Suprapubic skin (tissue), 4 donors: ENCODE results near the gene ADGRE3.

Source experiments
- EP300 ChIP-seq: sonication (generic); formaldehyde crosslinking; IDR thresholded peaks from one replicate; pipeline ENCODE4 v1.6.1; 2017; ENCODE audit warnings: antibody characterized with exemption
- POLR2A ChIP-seq, 2 donors: fragments of 450-650 bp; IDR thresholded peaks; one replicate each; pipeline ENCODE4 v1.6.1; 2017; ENCODE audit warnings: antibody characterized with exemption in 2 of 2, mild to moderate bottlenecking in 2 of 2, moderate library complexity in 2 of 2
- POLR2AphosphoS5 ChIP-seq, 3 donors: sonication (generic); formaldehyde crosslinking; IDR thresholded peaks; one replicate each; pipeline ENCODE4 v1.6.1; 2017; ENCODE audit warnings: antibody characterized with exemption in 3 of 3
- TF ChIP-seq, protein P1 (sequence below), 2 donors: fragments of 200-600 bp in 1 of 2; fragments of 450-650 bp in 1 of 2; sonication (generic) in 1 of 2; IDR thresholded peaks; one replicate each; pipeline ENCODE4 v1.5.1; 2016 to 2019; ENCODE audit warnings: antibody characterized with exemption in 2 of 2, mild to moderate bottlenecking in 1 of 2, moderate library complexity in 1 of 2

DNA sequence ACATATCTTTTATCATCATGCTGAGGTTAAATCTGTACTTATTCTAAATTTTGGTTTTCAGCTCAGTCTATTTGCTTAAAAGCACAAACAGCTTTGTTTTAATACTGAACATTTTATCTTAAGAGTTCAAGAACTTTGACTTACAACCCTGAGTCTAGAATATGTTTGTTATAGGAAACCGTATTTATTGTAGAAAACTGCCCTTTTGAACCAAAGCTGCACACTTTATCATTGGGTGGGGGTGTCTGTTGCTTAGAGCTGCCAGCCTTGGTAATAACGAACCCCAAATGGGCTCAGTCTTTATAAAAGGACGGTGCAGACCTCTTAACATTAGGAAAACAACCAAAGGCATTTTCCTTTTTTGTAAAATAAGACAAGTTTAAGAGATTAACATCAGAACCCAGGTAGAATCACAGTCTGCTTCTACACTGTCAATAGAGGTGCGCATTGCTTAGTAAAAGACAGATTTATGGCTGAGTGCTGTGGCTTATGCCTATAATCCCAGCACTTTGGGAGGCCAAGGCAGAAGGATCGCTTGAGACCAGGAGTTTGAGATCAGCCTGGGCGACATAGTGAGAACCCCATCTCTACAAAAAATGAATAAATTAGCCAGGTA, 14.7 kb downstream of the ADGRE3 start:
- TF ChIP-seq, protein P1, sequence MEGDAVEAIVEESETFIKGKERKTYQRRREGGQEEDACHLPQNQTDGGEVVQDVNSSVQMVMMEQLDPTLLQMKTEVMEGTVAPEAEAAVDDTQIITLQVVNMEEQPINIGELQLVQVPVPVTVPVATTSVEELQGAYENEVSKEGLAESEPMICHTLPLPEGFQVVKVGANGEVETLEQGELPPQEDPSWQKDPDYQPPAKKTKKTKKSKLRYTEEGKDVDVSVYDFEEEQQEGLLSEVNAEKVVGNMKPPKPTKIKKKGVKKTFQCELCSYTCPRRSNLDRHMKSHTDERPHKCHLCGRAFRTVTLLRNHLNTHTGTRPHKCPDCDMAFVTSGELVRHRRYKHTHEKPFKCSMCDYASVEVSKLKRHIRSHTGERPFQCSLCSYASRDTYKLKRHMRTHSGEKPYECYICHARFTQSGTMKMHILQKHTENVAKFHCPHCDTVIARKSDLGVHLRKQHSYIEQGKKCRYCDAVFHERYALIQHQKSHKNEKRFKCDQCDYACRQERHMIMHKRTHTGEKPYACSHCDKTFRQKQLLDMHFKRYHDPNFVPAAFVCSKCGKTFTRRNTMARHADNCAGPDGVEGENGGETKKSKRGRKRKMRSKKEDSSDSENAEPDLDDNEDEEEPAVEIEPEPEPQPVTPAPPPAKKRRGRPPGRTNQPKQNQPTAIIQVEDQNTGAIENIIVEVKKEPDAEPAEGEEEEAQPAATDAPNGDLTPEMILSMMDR (IDR thresholded peaks at IDR 0.05) = no peak
- TF ChIP-seq POLR2A (IDR thresholded peaks at IDR 0.05) (no peak), POLR2AphosphoS5 (IDR thresholded peaks at IDR 0.05) (no peak), EP300 (no peak)
